ENCODE data around the gene SLC25A24.

DNA sequence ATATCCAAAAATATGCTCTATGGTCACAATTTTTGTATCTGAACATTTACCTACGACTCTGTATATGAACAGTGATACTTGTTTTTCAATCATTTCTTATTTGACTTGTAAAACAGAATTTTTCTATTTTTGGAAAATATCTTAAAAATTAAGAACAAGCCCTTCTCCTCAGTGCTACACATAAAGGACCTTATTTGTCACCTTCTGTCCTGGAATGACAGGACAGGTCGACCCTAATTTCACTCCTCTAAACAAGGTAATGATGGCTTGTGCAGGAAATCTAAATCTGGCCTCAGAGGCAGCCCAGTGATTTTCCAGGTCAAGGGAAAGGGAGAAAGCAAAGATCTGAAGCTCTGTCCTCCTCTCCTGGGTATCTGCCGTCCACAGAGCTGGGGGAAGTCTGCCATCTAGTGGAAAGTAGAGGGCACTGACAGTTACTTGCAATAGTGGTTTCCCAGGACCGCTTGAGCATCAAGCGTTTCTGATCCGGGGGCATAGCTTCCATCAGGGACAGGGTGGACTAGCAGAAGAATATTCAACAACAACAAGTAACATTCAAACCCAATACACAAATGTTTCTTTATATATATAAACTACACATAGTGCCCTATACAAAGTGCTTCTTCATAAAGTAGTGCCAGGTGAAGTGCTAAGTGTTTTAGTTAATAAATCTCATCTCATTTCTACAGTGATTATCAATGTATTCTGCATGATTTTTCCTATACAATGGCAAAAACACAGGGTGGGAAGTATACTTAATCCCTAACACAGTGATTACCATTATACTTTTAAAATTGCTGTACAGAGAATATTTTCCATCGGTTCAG, 74.6 kb downstream of the SLC25A24 start:
- no peak for TF ChIP-seq POLR2A (IDR thresholded peaks at IDR 0.05)
- TF ChIP-seq, protein P1, sequence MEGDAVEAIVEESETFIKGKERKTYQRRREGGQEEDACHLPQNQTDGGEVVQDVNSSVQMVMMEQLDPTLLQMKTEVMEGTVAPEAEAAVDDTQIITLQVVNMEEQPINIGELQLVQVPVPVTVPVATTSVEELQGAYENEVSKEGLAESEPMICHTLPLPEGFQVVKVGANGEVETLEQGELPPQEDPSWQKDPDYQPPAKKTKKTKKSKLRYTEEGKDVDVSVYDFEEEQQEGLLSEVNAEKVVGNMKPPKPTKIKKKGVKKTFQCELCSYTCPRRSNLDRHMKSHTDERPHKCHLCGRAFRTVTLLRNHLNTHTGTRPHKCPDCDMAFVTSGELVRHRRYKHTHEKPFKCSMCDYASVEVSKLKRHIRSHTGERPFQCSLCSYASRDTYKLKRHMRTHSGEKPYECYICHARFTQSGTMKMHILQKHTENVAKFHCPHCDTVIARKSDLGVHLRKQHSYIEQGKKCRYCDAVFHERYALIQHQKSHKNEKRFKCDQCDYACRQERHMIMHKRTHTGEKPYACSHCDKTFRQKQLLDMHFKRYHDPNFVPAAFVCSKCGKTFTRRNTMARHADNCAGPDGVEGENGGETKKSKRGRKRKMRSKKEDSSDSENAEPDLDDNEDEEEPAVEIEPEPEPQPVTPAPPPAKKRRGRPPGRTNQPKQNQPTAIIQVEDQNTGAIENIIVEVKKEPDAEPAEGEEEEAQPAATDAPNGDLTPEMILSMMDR (IDR thresholded peaks at IDR 0.05): peak; percentile 83 to 95 (median 87)
